ENCODE measurements around the gene SIRPB1.

SIRPB1 gene

GRCh38 chr20:1663917-1664316, 44.1 kb upstream of the SIRPB1 start:
- Mint-ChIP-seq H3K27ac (no peak overlapping the region), H3K4me1 (no peaks in the 10 kb centered on the region)
- TF ChIP-seq, protein P1, sequence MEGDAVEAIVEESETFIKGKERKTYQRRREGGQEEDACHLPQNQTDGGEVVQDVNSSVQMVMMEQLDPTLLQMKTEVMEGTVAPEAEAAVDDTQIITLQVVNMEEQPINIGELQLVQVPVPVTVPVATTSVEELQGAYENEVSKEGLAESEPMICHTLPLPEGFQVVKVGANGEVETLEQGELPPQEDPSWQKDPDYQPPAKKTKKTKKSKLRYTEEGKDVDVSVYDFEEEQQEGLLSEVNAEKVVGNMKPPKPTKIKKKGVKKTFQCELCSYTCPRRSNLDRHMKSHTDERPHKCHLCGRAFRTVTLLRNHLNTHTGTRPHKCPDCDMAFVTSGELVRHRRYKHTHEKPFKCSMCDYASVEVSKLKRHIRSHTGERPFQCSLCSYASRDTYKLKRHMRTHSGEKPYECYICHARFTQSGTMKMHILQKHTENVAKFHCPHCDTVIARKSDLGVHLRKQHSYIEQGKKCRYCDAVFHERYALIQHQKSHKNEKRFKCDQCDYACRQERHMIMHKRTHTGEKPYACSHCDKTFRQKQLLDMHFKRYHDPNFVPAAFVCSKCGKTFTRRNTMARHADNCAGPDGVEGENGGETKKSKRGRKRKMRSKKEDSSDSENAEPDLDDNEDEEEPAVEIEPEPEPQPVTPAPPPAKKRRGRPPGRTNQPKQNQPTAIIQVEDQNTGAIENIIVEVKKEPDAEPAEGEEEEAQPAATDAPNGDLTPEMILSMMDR (IDR thresholded peaks at IDR 0.05; ENCODE audit: unreplicated experiment in 3 of 3): no peak

GRCh38 chr20:1661542-1662299, 41.9 kb upstream of the SIRPB1 start:
- no peaks in the 10 kb centered on the region for H3K4me1 Mint-ChIP-seq
- TF ChIP-seq, protein P1 (IDR thresholded peaks at IDR 0.05; ENCODE audit: unreplicated experiment in 3 of 3): no peak
- no peaks in the 10 kb centered on the region for H3K36me3 Mint-ChIP-seq (ENCODE audit: low read depth)
- H3K27ac Mint-ChIP-seq: no peak overlapping the region
- H3K4me3 Mint-ChIP-seq: no peak overlapping the region
- H3K9me3 Mint-ChIP-seq: no peaks in the 10 kb centered on the region
- H3K27me3 Mint-ChIP-seq (ENCODE audit: low read depth): peaks cover 3% of the 10 kb centered on the region

More at GRCh38 chr20:1663917-1664316, 44.1 kb upstream of the SIRPB1 start:
- H3K27me3 Mint-ChIP-seq (ENCODE audit: low read depth): peaks cover 10% of the 10 kb centered on the region
- no peaks in the 10 kb centered on the region for H3K9me3 Mint-ChIP-seq
- H3K4me3 Mint-ChIP-seq: no peak overlapping the region
- H3K36me3 Mint-ChIP-seq (ENCODE audit: low read depth): no peaks in the 10 kb centered on the region

- Mint-ChIP-seq H3K4me1 (no peaks in the 10 kb centered on the region), H3K27me3 (ENCODE audit: low read depth) (peaks cover 3% of the 10 kb centered on the region), H3K36me3 (ENCODE audit: low read depth) (no peaks in the 10 kb centered on the region), H3K27ac (no peak overlapping the region), H3K4me3 (no peak overlapping the region), H3K9me3 (no peaks in the 10 kb centered on the region)
- TF ChIP-seq, protein P1 (IDR thresholded peaks at IDR 0.05; ENCODE audit: unreplicated experiment in 3 of 3): no peak
Measured at GRCh38 chr20:1660246-1660645, 40.4 kb upstream of the SIRPB1 start.

GRCh38 chr20:1657556-1658334, 37.9 kb upstream of the SIRPB1 start, which contains the start of gene SIRPG:
SIRPG (minus strand) TSS chr20:1657779; CDS start chr20:1657714, 65 bp downstream.
- Mint-ChIP-seq H3K4me3 (no peak within 1 kb of the TSS), H3K27ac (no peak within 1 kb of the TSS), H3K4me1 (no peaks in the 10 kb centered on the region), H3K36me3 (ENCODE audit: low read depth) (no peaks in the 10 kb centered on the region), H3K27me3 (ENCODE audit: low read depth) (peaks cover 3% of the 10 kb centered on the region), H3K9me3 (peaks cover 2% of the 10 kb centered on the region)
- TF ChIP-seq, protein P1 (IDR thresholded peaks at IDR 0.05; ENCODE audit: unreplicated experiment in 3 of 3): no peak

GRCh38 chr20:1656844-1657243, 37.0 kb upstream of the SIRPB1 start:
- H3K4me1 Mint-ChIP-seq: no peaks in the 10 kb centered on the region
- H3K36me3 Mint-ChIP-seq (ENCODE audit: low read depth): no peaks in the 10 kb centered on the region
- no peak overlapping the region for H3K27ac Mint-ChIP-seq
- H3K9me3 Mint-ChIP-seq: peaks cover 2% of the 10 kb centered on the region
- no peak overlapping the region for H3K4me3 Mint-ChIP-seq
- TF ChIP-seq, protein P1 (IDR thresholded peaks at IDR 0.05; ENCODE audit: unreplicated experiment in 3 of 3): no peak
- H3K27me3 Mint-ChIP-seq (ENCODE audit: low read depth): peaks cover 3% of the 10 kb centered on the region
